Measurements from ENCODE around the gene ATP5F1B. TPM values are rescaled to one million over a fixed set of nuclear protein-coding genes. Genes with fewer than 3 reads are reported as not detected.
A peak's percentile ranks its signal among the peaks of the same experiment; 100 is the strongest.

ATP5F1B gene
- total and polyA plus RNA-seq, 2 of the 13 experiments (the other 11 are each of a cell fraction or from before 2014, with no cell fraction given), result 1,051 to 1,180 TPM

DNA sequence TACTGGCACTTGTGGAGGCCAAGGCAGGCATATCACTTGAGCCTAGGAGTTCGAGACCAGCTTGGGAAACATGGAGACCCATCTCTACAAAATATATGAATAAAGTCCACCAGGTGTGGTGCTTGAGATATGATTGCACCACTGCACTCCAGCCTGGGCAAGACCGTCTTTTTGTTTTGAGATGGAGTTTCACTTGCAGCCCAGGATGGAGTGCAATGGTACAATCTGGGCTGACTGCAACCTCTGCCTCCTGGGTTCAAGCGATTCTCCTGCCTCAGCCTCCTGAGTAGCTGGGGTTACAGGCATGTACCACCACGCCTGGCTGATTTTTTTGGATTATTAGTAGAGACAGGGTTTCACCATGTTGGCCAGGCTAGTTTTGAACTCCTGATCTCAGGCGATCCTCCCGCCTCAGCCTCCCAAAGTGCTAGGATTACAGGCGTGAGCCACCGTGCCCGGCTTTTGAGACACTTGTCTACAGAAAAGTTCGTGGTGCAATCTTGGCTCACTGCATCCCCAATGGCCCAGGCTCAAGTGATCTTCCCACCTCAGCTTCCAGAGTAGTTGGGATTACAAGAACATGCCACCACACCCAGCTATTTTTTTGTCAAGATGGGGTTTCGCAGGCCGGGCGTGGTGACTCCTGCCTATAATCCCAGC, 16.3 kb upstream of the ATP5F1B start (continued):
- no peak for TF ChIP-seq ARID4A (CRISPR knock-in tag; IDR thresholded peaks at IDR 0.05; ENCODE audit: borderline replicate concordance)
- TF ChIP-seq, protein P1, sequence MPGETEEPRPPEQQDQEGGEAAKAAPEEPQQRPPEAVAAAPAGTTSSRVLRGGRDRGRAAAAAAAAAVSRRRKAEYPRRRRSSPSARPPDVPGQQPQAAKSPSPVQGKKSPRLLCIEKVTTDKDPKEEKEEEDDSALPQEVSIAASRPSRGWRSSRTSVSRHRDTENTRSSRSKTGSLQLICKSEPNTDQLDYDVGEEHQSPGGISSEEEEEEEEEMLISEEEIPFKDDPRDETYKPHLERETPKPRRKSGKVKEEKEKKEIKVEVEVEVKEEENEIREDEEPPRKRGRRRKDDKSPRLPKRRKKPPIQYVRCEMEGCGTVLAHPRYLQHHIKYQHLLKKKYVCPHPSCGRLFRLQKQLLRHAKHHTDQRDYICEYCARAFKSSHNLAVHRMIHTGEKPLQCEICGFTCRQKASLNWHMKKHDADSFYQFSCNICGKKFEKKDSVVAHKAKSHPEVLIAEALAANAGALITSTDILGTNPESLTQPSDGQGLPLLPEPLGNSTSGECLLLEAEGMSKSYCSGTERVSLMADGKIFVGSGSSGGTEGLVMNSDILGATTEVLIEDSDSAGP (CRISPR knock-in tag; IDR thresholded peaks at IDR 0.05; ENCODE audit: borderline replicate concordance), result peak; percentile 24; the same call in 1 of the 2 replicates

GRCh38 chr12:56661560-56661959, 15.8 kb upstream of the ATP5F1B start:
- ATAC-seq, result 0 out of 3 replicates have a peak, but pooled peaks have one; percentile 7

More at GRCh38 chr12:56661560-56661959, 15.8 kb upstream of the ATP5F1B start:
- POLR2A ChIA-PET, result interaction anchor here (1.7 kb wide), 1 partner anchor 25 kb away, joined by 7 read pairs; no protein-coding TSS in a partner anchor
- FAIRE-seq (no peak), DNase-seq (ENCODE audit: low spot score) (no peak)
- Histone ChIP-seq H3K9me3 (ENCODE audit: low read length) (no peaks in the 10 kb centered on the region), H3K4me3 (replicated peaks in 1 of 3; ENCODE audit: insufficient read depth in 1 of 3, low read depth in 2 of 3, low read length in 3 of 3) (no peak overlapping the region), H3K4me1 (ENCODE audit: insufficient read depth, low read length) (no peaks in the 10 kb centered on the region), H3K27ac (ENCODE audit: extremely low read length, insufficient read depth, low read length) (no peak overlapping the region), H3K9ac (ENCODE audit: insufficient read depth, low read depth, low read length) (no peak overlapping the region), H3K36me3 (replicated peaks in 1 of 2; ENCODE audit: control insufficient read depth in 1 of 2, insufficient read depth in 2 of 2, low read length in 2 of 2) (peaks cover 3 to 22% of the 10 kb centered on the region in 2 experiments), H3K79me2 (ENCODE audit: insufficient read depth, low read length) (no peaks in the 10 kb centered on the region), H2AFZ (ENCODE audit: low read length) (no peak overlapping the region), H3K4me2 (ENCODE audit: low read depth, low read length) (no peak overlapping the region), H3K27me3 (ENCODE audit: control insufficient read depth in 1 of 2, insufficient read depth in 2 of 2, low read length in 2 of 2) (no peaks in the 10 kb centered on the region), H4K20me1 (ENCODE audit: insufficient read depth, low read length) (no peaks in the 10 kb centered on the region)
- BruUV-seq (replicated peaks), result no TSS peak
- CTCF ChIA-PET (ENCODE audit: low intra/inter-chr PET ratio, low total read pairs), result no interaction called here
- intact Hi-C loops (cut with micrococcal nuclease; ENCODE audit: unreplicated experiment) (no loop called here), in situ Hi-C loops (cut with HindIII; ENCODE audit: extremely low pct_ligation_motif_present, low pct_unique_long_range_greater_than_20kb) (no loop called here)
- TF ChIP-seq HMG20B (CRISPR knock-in tag; conservative IDR thresholded peaks at IDR 0.05) (no peak), CHCHD3 (CRISPR knock-in tag; IDR thresholded peaks at IDR 0.05) (no peak), RNF2 (conservative IDR thresholded peaks at IDR 0.05; ENCODE audit: low read depth) (no peak), RORA (CRISPR knock-in tag; IDR thresholded peaks at IDR 0.05) (no peak), KLF13 (CRISPR knock-in tag; IDR thresholded peaks at IDR 0.05) (no peak)
- WGBS (ENCODE audit: low lambda C conversion rate), result 95% methylated on average over 7 of the region's 7 CpGs

Measured in HepG2 (cell line).